ENCODE measurements around the gene TBCE.
A peak's percentile ranks its signal among the peaks of the same experiment; 100 is the strongest.
"Not testable (repeated sequence)": the region's sequence is repeated elsewhere in the genome, so short reads cannot be mapped to it uniquely, and the experiment has no call there.

Gene TBCE

GRCh38 chr1:235442788-235443429, 75.7 kb downstream of the TBCE start:
- Histone ChIP-seq H4K20me1 (peaks cover 0 to 6% (median 0%) of the 10 kb centered on the region in 11 experiments; a peak in 1 of 22 replicates), H3K27ac (peak overlapping the region in 6 of 11 experiments; percentile 1 to 54 (median 20); a peak in 8 of 22 replicates), H3K4me3 (no peak overlapping the region), H3K4me1 (peaks cover 0 to 8% (median 0%) of the 10 kb centered on the region in 10 experiments; a peak in 3 of 20 replicates), H3K36me3 (peaks cover 90 to 100% (median 97%) of the 10 kb centered on the region in 11 experiments), H3K27me3 (no peaks in the 10 kb centered on the region), H3K9me3 (replicated peaks in 1 of 11) (no peaks in the 10 kb centered on the region), H3K9ac (no peak overlapping the region; a peak in 1 of 22 replicates), H3K4me2 (no peak overlapping the region)
- no peak for TF ChIP-seq Cebpa-rat (IDR thresholded peaks at IDR 0.05)

- Histone ChIP-seq H3K27ac (no peak overlapping the region), H3K4me2 (no peak overlapping the region), H3K4me3 (no peak overlapping the region), H3K9ac (no peak overlapping the region), H4K20me1 (no peaks in the 10 kb centered on the region; a peak in 1 of 22 replicates), H3K27me3 (no peaks in the 10 kb centered on the region), H3K4me1 (0 out of 20 replicates have a peak, but pooled peaks cover 0 to 3% (median 0%) of the 10 kb centered on the region in 10 experiments), H3K36me3 (peaks cover 94 to 100% (median 99%) of the 10 kb centered on the region in 11 experiments), H3K9me3 (replicated peaks in 1 of 11) (no peaks in the 10 kb centered on the region)
- no peak for TF ChIP-seq Cebpa-rat (IDR thresholded peaks at IDR 0.05)
Measured at GRCh38 chr1:235448616-235449015, 81.4 kb downstream of the TBCE start.

GRCh38 chr1:235450433-235450832, 83.2 kb downstream of the TBCE start:
- Histone ChIP-seq H3K27ac (peak overlapping the region in 1 of 11 experiments; percentile 40; a peak in 1 of 22 replicates), H4K20me1 (no peaks in the 10 kb centered on the region; a peak in 1 of 22 replicates), H3K4me3 (no peak overlapping the region), H3K27me3 (no peaks in the 10 kb centered on the region), H3K4me1 (0 out of 20 replicates have a peak, but pooled peaks cover 0 to 3% (median 0%) of the 10 kb centered on the region in 10 experiments), H3K36me3 (peaks cover 94 to 100% (median 100%) of the 10 kb centered on the region in 11 experiments), H3K4me2 (no peak overlapping the region), H3K9me3 (replicated peaks in 1 of 11) (no peaks in the 10 kb centered on the region), H3K9ac (no peak overlapping the region; a peak in 1 of 22 replicates)
- no peak for TF ChIP-seq Cebpa-rat (IDR thresholded peaks at IDR 0.05)

- TF ChIP-seq Cebpa-rat (IDR thresholded peaks at IDR 0.05), result no peak
- Histone ChIP-seq H3K4me2 (no peak overlapping the region), H3K9ac (no peak overlapping the region), H3K27ac (peak overlapping the region in 2 of 11 experiments; percentile 15 to 40; a peak in 2 of 22 replicates), H3K36me3 (peaks cover 94 to 100% (median 97%) of the 10 kb centered on the region in 11 experiments), H4K20me1 (no peaks in the 10 kb centered on the region), H3K27me3 (no peaks in the 10 kb centered on the region), H3K9me3 (replicated peaks in 1 of 11) (no peaks in the 10 kb centered on the region), H3K4me3 (no peak overlapping the region), H3K4me1 (0 out of 20 replicates have a peak, but pooled peaks cover 0 to 3% (median 0%) of the 10 kb centered on the region in 10 experiments)
Measured at GRCh38 chr1:235450886-235451483, 83.8 kb downstream of the TBCE start.

DNA sequence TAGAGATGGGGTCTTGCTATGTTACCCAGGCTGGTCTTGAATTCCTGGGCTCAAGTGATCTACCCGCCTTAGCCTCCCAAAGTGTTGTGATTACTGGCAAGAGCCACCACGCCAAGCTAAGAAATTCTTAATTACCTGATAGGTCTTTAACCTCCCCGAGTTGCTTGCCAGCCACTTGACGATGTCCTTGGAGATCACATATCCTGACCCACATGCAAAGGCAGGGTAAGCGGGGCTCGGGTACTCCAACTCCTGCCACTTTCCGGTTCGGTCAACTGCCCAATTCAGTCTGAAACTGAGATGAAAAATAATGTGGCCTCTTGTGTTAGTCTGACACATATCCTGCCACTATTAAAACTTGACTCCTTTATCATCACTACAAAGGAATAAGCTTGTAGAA, 86.8 kb downstream of the TBCE start:
- no peak overlapping the region for H3K4me2 ChIP-seq
- 0 out of 20 replicates have a peak, but pooled peaks cover 0 to 3% (median 0%) of the 10 kb centered on the region in 10 experiments for H3K4me1 ChIP-seq
- no peaks in the 10 kb centered on the region for H3K9me3 ChIP-seq (replicated peaks in 1 of 11)
- no peak overlapping the region for H3K9ac ChIP-seq
- no peak overlapping the region for H3K27ac ChIP-seq
- H4K20me1 ChIP-seq, result no peaks in the 10 kb centered on the region
- no peak overlapping the region for H3K4me3 ChIP-seq
- no peak for TF ChIP-seq Cebpa-rat (IDR thresholded peaks at IDR 0.05)
- H3K36me3 ChIP-seq, result peaks cover 69 to 98% (median 74%) of the 10 kb centered on the region in 11 experiments
- H3K27me3 ChIP-seq, result no peaks in the 10 kb centered on the region

- no peak overlapping the region for H3K9ac ChIP-seq
- no peak overlapping the region for H3K4me3 ChIP-seq
- no peak for TF ChIP-seq Cebpa-rat (IDR thresholded peaks at IDR 0.05)
- no peaks in the 10 kb centered on the region for H3K9me3 ChIP-seq (replicated peaks in 1 of 11)
- no peaks in the 10 kb centered on the region for H4K20me1 ChIP-seq
- peaks cover 58 to 91% (median 66%) of the 10 kb centered on the region in 11 experiments for H3K36me3 ChIP-seq
- no peak overlapping the region for H3K4me2 ChIP-seq
- no peak overlapping the region for H3K27ac ChIP-seq
- 0 out of 20 replicates have a peak, but pooled peaks cover 0 to 3% (median 0%) of the 10 kb centered on the region in 10 experiments for H3K4me1 ChIP-seq
- no peaks in the 10 kb centered on the region for H3K27me3 ChIP-seq
Measured at GRCh38 chr1:235455097-235455496, 87.9 kb downstream of the TBCE start.

- no peaks in the 10 kb centered on the region for H4K20me1 ChIP-seq
- no peak overlapping the region for H3K4me3 ChIP-seq
- H3K27ac ChIP-seq, result no peak overlapping the region
- no peak for TF ChIP-seq Cebpa-rat (IDR thresholded peaks at IDR 0.05)
- H3K27me3 ChIP-seq, result no peaks in the 10 kb centered on the region
- H3K9me3 ChIP-seq (replicated peaks in 1 of 11), result no peaks in the 10 kb centered on the region
- no peak overlapping the region for H3K9ac ChIP-seq
- no peak overlapping the region for H3K4me2 ChIP-seq
- peaks cover 51 to 87% (median 60%) of the 10 kb centered on the region in 11 experiments for H3K36me3 ChIP-seq
- H3K4me1 ChIP-seq, result peaks cover 0 to 5% (median 0%) of the 10 kb centered on the region in 10 experiments; a peak in 4 of 20 replicates
Measured at GRCh38 chr1:235455823-235456222, 88.6 kb downstream of the TBCE start.

DNA sequence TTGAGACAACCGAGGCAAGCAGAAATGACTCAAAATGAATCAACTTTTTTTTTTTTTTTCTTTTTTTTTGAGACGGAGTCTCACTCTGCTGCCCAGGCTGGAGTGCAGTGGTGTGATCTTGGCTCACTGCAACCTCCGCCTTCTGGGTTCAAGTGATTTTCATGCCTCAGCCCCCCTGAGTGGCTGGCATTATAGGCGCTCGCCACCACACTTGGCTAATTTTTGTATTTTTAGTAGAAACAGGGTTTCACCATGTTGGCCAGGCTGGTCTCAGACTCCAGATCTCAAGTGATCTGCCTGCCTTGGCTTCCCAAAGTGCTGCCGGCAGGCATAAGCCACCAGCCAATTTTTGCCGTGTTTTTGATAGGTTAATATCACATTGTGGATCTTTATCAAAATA, 90.6 kb downstream of the TBCE start:
- H3K4me2 ChIP-seq; H4K20me1 ChIP-seq; H3K9ac ChIP-seq; H3K27ac ChIP-seq; H3K4me3 ChIP-seq; H3K27me3 ChIP-seq; H3K9me3 ChIP-seq (replicated peaks in 1 of 11): not testable (repeated sequence)
- H3K4me1 ChIP-seq, result peaks cover 0 to 19% (median 0%) of the 10 kb centered on the region in 10 experiments; a peak in 5 of 20 replicates
- H3K36me3 ChIP-seq, result peaks cover 30 to 87% (median 52%) of the 10 kb centered on the region in 11 experiments

- Histone ChIP-seq H3K27me3 (no peaks in the 10 kb centered on the region), H3K36me3 (peaks cover 18 to 80% (median 43%) of the 10 kb centered on the region in 11 experiments; a peak in 21 of 22 replicates), H3K4me1 (peaks cover 0 to 24% (median 0%) of the 10 kb centered on the region in 10 experiments; a peak in 5 of 20 replicates), H3K4me2 (peak overlapping the region in 2 of 11 experiments; percentile 32 to 50; a peak in 4 of 22 replicates), H3K4me3 (no peak overlapping the region), H3K27ac (peak overlapping the region in 2 of 11 experiments; percentile 19 to 21; a peak in 2 of 22 replicates), H3K9me3 (replicated peaks in 1 of 11) (peaks cover 0 to 13% (median 6%) of the 10 kb centered on the region in 11 experiments; a peak in 9 of 22 replicates), H3K9ac (0 out of 22 replicates have a peak overlapping the region, but pooled peaks of 1 of the 11 experiments have one; percentile 12), H4K20me1 (no peaks in the 10 kb centered on the region)
- TF ChIP-seq Cebpa-rat (IDR thresholded peaks at IDR 0.05), result no peak
Measured at GRCh38 chr1:235460770-235461169, 93.5 kb downstream of the TBCE start.
